Lung (tissue), 10 donors: ENCODE results near the gene ARHGEF5. TPM values are rescaled to one million over a fixed set of nuclear protein-coding genes. Genes with fewer than 3 reads are reported as not detected.
A peak's percentile ranks its signal among the peaks of the same experiment; 100 is the strongest.
"Not testable (repeated sequence)": the region's sequence is repeated elsewhere in the genome, so short reads cannot be mapped to it uniquely, and the experiment has no call there.

ENCODE experiments used
- ATAC-seq: fragments of 200-7000 bp; cut with Tn5 transposase; one replicate; pipeline ENCODE4 v1.9.1; 2020; ENCODE audit warnings: moderate number of reproducible peaks; ENCODE audit not compliant: insufficient read depth, low FRiP score
- DNase-seq, 3 donors: peaks; one replicate each; pipeline ENCODE4 v3.0.0-alpha.2; 2013 to 2017
- H3K27ac ChIP-seq, 2 donors: one replicate each; pipeline ENCODE4 v1.5.1; 2013; ENCODE audit warnings: mild to moderate bottlenecking in 2 of 2, moderate library complexity in 2 of 2, control low read depth in 1 of 2, inconsistent platforms in 1 of 2, low read depth in 1 of 2, low read length in 1 of 2
- H3K27me3 ChIP-seq, 3 donors: one replicate each; pipeline ENCODE4 v1.5.1; 2013; ENCODE audit warnings: low read length in 2 of 3; ENCODE audit not compliant: control insufficient read depth in 3 of 3, insufficient read depth in 3 of 3
- H3K36me3 ChIP-seq, 4 donors: one replicate each; pipeline ENCODE4 v1.5.1; 2013; ENCODE audit warnings: low read length in 4 of 4, mild to moderate bottlenecking in 1 of 4, moderate library complexity in 1 of 4; ENCODE audit not compliant: control insufficient read depth in 4 of 4, insufficient read depth in 4 of 4
- H3K4me1 ChIP-seq, 5 donors: one replicate each; pipeline ENCODE4 v1.5.1; 2013; ENCODE audit warnings: low read length in 5 of 5, mild to moderate bottlenecking in 2 of 5, moderate library complexity in 1 of 5; ENCODE audit not compliant: control insufficient read depth in 5 of 5, insufficient read depth in 5 of 5
- H3K4me3 ChIP-seq: one replicate; pipeline ENCODE4 v1.5.1; 2013; ENCODE audit warnings: mild to moderate bottlenecking, control low read depth, moderate library complexity
- H3K9ac ChIP-seq, 2 donors: one replicate each; pipeline ENCODE4 v1.5.1; 2013; ENCODE audit warnings: low read length in 2 of 2, control low read depth in 1 of 2; ENCODE audit not compliant: insufficient read depth in 1 of 2
- H3K9me3 ChIP-seq, 4 donors: one replicate each; pipeline ENCODE4 v1.5.1; 2013; ENCODE audit warnings: low read length in 3 of 4, mild to moderate bottlenecking in 1 of 4, moderate library complexity in 1 of 4; ENCODE audit not compliant: control insufficient read depth in 4 of 4, insufficient read depth in 3 of 4
- WGBS, 2 donors: extraction: QIAGEN DNeasy Blood & Tissue Kit; methylation state at CpG; one replicate each; pipeline ENCODE4 v1.1.7; 2013; 5-methylcytosine and 5-hydroxymethylcytosine counted together
- polyA plus RNA-seq, 2 donors: library from polyadenylated mRNA; stranded (reverse); fragments of 200-250 nt; gene quantifications; one replicate each; pipeline ENCODE4 v1.2.1, GENCODE V29; 2013
- total RNA-seq, 2 donors: library from RNA; depleted of rRNA in 1 of 2; stranded (reverse); fragments of >200 nt in 1 of 2; gene quantifications; one replicate each; pipeline ENCODE4 v1.2.1, GENCODE V29; 2014 to 2021
- donor health status: Bipolar disorder and iron deficiency.
- donor health status: healthy.
- donor health status: DM: yes; HTN: yes; CAD: no.

ARHGEF5 gene
- total and polyA plus RNA-seq, 4 donors = 4.5 to 27.1 (median 15.7) TPM

DNA sequence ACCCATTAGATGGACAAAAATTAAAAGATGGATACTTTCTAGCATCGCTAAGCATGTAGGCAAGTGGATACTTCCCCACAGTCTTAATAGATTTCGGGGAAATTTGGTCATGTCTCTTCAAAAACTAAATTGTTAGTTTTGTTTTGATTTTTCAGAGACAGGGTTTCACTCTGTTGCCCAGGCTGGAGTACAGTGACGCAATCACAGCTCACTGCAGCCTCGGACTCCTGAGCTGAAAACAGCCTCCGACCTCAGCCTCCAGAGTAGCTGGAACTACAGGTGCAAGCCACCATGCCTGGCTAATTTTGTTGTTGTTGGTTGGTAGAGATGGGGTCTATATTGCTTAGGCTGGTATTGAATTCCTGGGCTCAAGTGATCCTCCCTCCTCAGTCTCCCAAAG, 29.3 kb upstream of the ARHGEF5 start:
- not testable (repeated sequence) for ATAC-seq, H3K9ac ChIP-seq, DNase-seq, H3K4me3 ChIP-seq, H3K27ac ChIP-seq, H3K27me3 ChIP-seq, H3K4me1 ChIP-seq, H3K36me3 ChIP-seq, H3K9me3 ChIP-seq
- 88 to 97% methylated on average over 3 of the region's 5 CpGs for WGBS, 2 donors

DNA sequence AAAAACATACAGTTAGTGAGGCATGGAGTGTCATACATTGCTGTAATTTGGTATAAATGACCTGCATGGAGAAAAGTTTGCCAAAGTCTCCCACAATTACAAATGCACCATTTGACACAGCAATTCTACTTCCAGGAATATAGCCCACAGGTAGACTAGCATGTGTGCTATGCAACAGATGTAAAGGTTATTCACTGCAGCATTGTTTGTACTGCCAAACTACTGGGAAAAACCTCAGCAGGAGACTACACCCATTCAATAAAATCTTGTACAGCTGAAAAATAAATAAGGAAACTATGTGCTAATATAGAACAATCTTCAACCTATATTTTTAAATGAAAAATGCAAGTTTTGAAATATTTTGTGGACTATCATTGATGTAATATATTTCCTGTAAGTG, 25.2 kb upstream of the ARHGEF5 start:
- not testable (repeated sequence) for ATAC-seq, H3K9ac ChIP-seq, H3K36me3 ChIP-seq, H3K27ac ChIP-seq, DNase-seq, H3K4me1 ChIP-seq, H3K27me3 ChIP-seq, H3K9me3 ChIP-seq, H3K4me3 ChIP-seq

DNA sequence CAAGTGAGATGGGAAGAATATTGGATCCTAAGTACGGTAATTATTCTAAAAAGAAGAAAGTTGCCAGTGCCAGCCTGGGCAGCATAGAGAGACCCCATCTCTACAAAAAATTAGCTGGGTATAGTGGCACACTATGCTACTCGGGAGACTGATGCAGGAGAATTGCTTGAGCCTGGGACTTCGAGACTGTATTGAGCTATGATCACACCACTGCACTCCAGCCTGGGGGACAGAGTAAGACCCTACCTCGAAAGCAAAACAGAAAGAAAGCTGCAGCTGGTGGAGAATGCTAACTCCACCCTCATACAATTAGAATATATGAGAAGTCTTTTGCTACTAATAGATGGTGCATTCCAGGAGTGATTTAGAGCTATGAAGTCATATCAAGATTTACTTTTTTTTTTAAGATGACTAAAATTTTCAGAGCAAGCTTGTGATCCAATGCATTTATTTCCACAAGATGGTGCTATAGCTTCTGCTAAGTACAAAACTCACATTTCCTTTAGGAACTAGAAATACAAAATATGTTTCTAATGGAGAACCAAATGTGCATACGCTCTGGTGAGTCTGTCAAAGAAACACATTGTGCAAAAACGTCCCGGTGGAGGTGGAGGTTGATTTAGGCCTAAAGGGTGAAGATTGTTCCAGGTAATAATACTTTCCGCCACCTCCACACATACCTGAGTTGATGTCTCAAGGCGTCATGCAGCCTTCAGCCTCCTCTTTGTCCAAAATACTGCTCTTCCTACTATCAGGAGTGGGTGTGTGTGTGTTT, 23.8 kb upstream of the ARHGEF5 start:
- H3K4me1 ChIP-seq, H3K36me3 ChIP-seq, H3K27ac ChIP-seq, H3K27me3 ChIP-seq, ATAC-seq, DNase-seq, H3K4me3 ChIP-seq, H3K9me3 ChIP-seq, H3K9ac ChIP-seq: not testable (repeated sequence)
- WGBS, 2 donors = 100% methylated on average over 1 to 2 of the region's 9 CpGs

DNA sequence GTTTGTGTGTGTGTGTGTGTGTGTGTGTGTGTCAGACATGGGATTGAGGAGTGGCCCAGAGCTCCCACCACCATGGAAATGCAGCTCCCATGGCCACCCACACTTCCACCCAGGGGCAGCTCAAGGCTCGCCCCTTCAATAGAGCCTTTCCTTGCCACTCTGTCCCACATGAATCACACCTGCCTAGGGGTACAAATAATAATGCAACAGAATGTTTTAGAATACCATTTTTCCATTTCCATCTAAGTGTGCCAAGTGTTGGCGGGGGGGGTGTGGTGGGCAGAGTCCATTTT, 23.3 kb upstream of the ARHGEF5 start:
- H3K4me3 ChIP-seq, H3K4me1 ChIP-seq, H3K9me3 ChIP-seq, H3K27ac ChIP-seq, ATAC-seq, H3K36me3 ChIP-seq, DNase-seq, H3K9ac ChIP-seq, H3K27me3 ChIP-seq: not testable (repeated sequence)
- 100% methylated on average over 1 to 2 of the region's 2 CpGs for WGBS, 2 donors

DNA sequence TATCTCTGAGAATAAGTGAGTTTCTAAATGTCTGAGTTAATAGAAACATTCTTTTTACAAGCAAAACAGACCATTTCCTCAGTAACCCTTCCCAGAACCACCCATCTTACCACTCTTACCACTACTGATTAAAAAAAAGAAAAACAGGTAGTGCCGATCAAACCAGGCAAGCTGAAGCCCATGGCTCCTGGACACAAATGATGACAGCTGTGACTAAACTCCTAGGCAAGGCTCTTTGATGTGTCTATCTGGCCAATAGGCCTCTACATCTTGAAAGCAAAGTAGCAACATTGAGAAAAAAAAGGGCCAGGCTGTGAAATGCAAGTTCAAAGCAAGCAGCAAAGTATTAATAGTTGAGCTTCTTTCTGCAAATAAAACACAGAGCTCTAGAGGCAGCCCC, 6.6 kb upstream of the ARHGEF5 start:
- ATAC-seq, H3K9me3 ChIP-seq, H3K27me3 ChIP-seq, H3K4me3 ChIP-seq, H3K9ac ChIP-seq, H3K4me1 ChIP-seq, DNase-seq, H3K36me3 ChIP-seq, H3K27ac ChIP-seq: not testable (repeated sequence)
- no CpG with 5 or more reads among the region's 1 CpG for WGBS, 2 donors

DNA sequence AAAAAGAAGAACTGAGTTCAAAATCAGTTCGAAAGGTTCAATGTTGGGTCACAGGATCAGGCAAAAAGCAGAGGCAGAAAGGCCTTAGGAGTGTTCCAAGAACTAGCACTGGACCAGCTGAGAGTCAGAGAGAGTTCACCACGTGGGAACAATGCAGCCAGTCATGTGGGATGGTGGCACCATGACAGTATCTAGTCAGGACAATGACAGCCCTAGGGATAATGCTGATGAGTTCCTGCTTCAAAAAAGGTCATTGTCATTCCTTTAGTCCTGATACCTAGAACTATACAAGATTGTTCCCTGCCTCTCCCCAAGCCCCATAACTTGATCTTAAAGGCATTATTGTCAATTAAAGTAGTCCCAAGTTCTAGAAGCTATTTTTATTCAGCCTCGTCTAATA, 3.5 kb upstream of the ARHGEF5 start:
- 72 to 79% methylated on average over 2 of the region's 3 CpGs for WGBS, 2 donors
- not testable (repeated sequence) for H3K36me3 ChIP-seq, H3K4me1 ChIP-seq, H3K27ac ChIP-seq, H3K9ac ChIP-seq, H3K27me3 ChIP-seq, H3K4me3 ChIP-seq, ATAC-seq, H3K9me3 ChIP-seq
- DNase-seq = peak in 2 of 3 donors; percentile 0 to 9

DNA sequence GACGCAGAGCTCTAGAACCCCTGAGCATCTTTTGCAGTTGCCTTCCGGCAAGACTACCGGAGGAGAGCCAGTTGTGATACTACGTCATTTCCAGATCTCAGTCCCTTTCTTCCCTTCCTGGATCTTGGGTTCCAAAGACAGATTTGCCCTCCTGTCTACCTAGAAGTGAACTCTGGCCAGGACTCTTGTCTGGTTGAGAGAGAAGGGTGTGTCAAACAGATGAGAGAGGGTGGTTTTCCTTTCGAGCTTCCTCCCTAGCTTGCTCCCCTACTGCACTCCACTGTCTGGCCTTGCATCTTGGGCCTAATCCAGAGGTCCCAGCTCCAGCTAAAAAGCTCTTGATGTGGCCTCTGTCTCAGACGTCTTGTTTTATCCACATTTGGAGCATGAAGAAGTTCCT, 983 bp downstream of the ARHGEF5 start:
- H3K36me3 ChIP-seq, H3K27me3 ChIP-seq, H3K9me3 ChIP-seq, H3K27ac ChIP-seq, H3K4me3 ChIP-seq, H3K9ac ChIP-seq, H3K4me1 ChIP-seq, ATAC-seq, DNase-seq: not testable (repeated sequence)
- WGBS, 2 donors = no CpG with 5 or more reads among the region's 6 CpGs

DNA sequence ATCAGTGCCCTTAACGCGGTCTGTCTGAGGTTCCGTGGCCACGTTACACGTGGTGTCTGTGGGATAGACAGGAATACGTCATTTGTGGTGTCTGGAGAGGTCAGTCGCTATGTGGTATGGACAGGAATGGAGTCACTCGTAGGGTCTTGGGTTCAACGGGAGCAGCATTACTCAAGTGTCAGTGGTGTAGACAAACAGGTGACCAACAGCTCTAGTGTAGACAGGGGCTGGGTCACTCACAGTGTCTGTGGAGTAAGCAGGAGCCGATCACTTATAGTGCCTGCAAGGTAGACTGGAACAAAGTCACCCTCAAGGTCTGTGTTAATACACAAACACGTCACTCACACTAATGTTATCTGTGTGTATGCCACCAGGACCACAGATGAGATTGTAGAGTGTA, 1.7 kb downstream of the ARHGEF5 start:
- not testable (repeated sequence) for ATAC-seq

More for the DNA sequence above, 1.7 kb downstream of the ARHGEF5 start:
- H3K36me3 ChIP-seq, H3K27ac ChIP-seq, H3K27me3 ChIP-seq, H3K9ac ChIP-seq, DNase-seq, H3K4me1 ChIP-seq, H3K4me3 ChIP-seq, H3K9me3 ChIP-seq: not testable (repeated sequence)
- 84 to 94% methylated on average over 2 of the region's 11 CpGs for WGBS, 2 donors
